Measurements from ENCODE around the gene SERINC5.

- TF ChIP-seq, protein P1, sequence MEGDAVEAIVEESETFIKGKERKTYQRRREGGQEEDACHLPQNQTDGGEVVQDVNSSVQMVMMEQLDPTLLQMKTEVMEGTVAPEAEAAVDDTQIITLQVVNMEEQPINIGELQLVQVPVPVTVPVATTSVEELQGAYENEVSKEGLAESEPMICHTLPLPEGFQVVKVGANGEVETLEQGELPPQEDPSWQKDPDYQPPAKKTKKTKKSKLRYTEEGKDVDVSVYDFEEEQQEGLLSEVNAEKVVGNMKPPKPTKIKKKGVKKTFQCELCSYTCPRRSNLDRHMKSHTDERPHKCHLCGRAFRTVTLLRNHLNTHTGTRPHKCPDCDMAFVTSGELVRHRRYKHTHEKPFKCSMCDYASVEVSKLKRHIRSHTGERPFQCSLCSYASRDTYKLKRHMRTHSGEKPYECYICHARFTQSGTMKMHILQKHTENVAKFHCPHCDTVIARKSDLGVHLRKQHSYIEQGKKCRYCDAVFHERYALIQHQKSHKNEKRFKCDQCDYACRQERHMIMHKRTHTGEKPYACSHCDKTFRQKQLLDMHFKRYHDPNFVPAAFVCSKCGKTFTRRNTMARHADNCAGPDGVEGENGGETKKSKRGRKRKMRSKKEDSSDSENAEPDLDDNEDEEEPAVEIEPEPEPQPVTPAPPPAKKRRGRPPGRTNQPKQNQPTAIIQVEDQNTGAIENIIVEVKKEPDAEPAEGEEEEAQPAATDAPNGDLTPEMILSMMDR (conservative IDR thresholded peaks at IDR 0.05; ENCODE audit: low read depth, low read length) = no peak
- TF ChIP-seq RFX5 (IDR thresholded peaks at IDR 0.05; ENCODE audit: low read depth, low read length) = no peak
- TF ChIP-seq RAD21 (IDR thresholded peaks at IDR 0.05; ENCODE audit: low read length) = no peak
Observed at GRCh38 chr5:80223561-80223960, 32.3 kb downstream of the SERINC5 start.
